ENCODE data around the gene SP8. TPM values are rescaled to one million over a fixed set of nuclear protein-coding genes. Genes with fewer than 3 reads are reported as not detected.
A peak's percentile ranks its signal among the peaks of the same experiment; 100 is the strongest.

The SP8 gene
- total RNA-seq, 1 donor from 2014 or later = not detected

GRCh38 chr7:20804345-20804744 is 17.7 kb upstream of the SP8 start:
- no peak for DNase-seq (ENCODE audit: low read depth)
- peaks cover 5% of the 10 kb centered on the region for H3K27me3 ChIP-seq (ENCODE audit: control insufficient read depth, insufficient read depth, low read length)
- H3K36me3 ChIP-seq (ENCODE audit: control insufficient read depth, insufficient read depth, low read length) = no peaks in the 10 kb centered on the region
- H3K4me3 ChIP-seq (ENCODE audit: low read depth, low read length) = no peak overlapping the region
- no peak for TF ChIP-seq CTCF (IDR thresholded peaks at IDR 0.05; ENCODE audit: insufficient read depth, low read length, poor library complexity, severe bottlenecking)

- peaks cover 40% of the 10 kb centered on the region for H3K27me3 ChIP-seq (ENCODE audit: control insufficient read depth, insufficient read depth, low read length)
- no peak for DNase-seq (ENCODE audit: low read depth)
- H3K4me3 ChIP-seq (ENCODE audit: low read depth, low read length) = no peak overlapping the region
- no peaks in the 10 kb centered on the region for H3K36me3 ChIP-seq (ENCODE audit: control insufficient read depth, insufficient read depth, low read length)
- no peak for TF ChIP-seq CTCF (IDR thresholded peaks at IDR 0.05; ENCODE audit: insufficient read depth, low read length, poor library complexity, severe bottlenecking)
These were observed 13.1 kb upstream of the SP8 start for GRCh38 chr7:20799566-20800366.

- no peak for TF ChIP-seq CTCF (IDR thresholded peaks at IDR 0.05; ENCODE audit: insufficient read depth, low read length, poor library complexity, severe bottlenecking)
- Histone ChIP-seq H3K36me3 (ENCODE audit: control insufficient read depth, insufficient read depth, low read length) (no peaks in the 10 kb centered on the region), H3K4me3 (ENCODE audit: low read depth, low read length) (no peak overlapping the region), H3K27me3 (ENCODE audit: control insufficient read depth, insufficient read depth, low read length) (peaks cover 51% of the 10 kb centered on the region)
- no peak for DNase-seq (ENCODE audit: low read depth)
These were observed 12.0 kb upstream of the SP8 start for GRCh38 chr7:20798694-20799121.

GRCh38 chr7:20798081-20798693 is 11.5 kb upstream of the SP8 start:
- Histone ChIP-seq H3K27me3 (ENCODE audit: control insufficient read depth, insufficient read depth, low read length) (peaks cover 56% of the 10 kb centered on the region), H3K36me3 (ENCODE audit: control insufficient read depth, insufficient read depth, low read length) (no peaks in the 10 kb centered on the region), H3K4me3 (ENCODE audit: low read depth, low read length) (peak overlapping the region; percentile 18)
- no peak for DNase-seq (ENCODE audit: low read depth)
- TF ChIP-seq CTCF (IDR thresholded peaks at IDR 0.05; ENCODE audit: insufficient read depth, low read length, poor library complexity, severe bottlenecking) = no peak

- DNase-seq (ENCODE audit: low read depth) = no peak
- TF ChIP-seq CTCF (IDR thresholded peaks at IDR 0.05; ENCODE audit: insufficient read depth, low read length, poor library complexity, severe bottlenecking) = no peak
- peak overlapping the region; percentile 18 for H3K4me3 ChIP-seq (ENCODE audit: low read depth, low read length)
- H3K36me3 ChIP-seq (ENCODE audit: control insufficient read depth, insufficient read depth, low read length) = no peaks in the 10 kb centered on the region
- peaks cover 60% of the 10 kb centered on the region for H3K27me3 ChIP-seq (ENCODE audit: control insufficient read depth, insufficient read depth, low read length)
These were observed 10.9 kb upstream of the SP8 start for GRCh38 chr7:20797462-20798080.
